ENCODE measurements around the gene HNRNPLL.

HNRNPLL gene

DNA sequence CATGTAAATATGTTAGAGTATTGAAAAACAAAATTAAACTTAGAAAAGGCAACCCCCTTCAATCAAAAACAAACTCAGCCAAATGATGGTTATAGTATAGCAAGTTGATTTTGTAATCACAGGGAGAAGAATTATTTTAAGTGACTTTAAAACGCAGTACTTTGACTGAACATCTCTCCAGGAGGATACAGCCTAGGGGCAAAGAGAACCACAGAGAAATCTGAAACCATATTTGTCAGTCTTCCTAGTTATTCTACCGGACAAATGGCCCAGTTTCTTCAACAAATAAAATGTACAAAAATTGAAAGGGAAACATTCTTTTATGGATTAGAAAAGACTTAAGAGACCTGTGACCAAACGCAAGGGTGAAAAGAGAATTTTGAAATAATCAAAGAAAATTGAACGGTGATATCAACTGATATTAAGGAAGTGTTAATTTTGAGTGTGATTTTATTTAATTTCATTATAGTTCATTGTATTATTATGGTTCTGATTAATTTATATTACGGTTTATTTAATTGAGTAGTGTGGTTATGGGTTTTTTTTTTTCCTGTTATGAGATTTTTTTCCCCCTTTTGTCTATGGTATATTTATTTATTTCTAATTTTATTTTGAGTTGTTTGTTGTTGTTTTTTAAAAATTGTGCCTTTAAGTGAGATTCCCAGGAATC is 75.3 kb downstream of the HNRNPLL start:
- DNase-seq (ENCODE audit: low read depth), result no peak

DNA sequence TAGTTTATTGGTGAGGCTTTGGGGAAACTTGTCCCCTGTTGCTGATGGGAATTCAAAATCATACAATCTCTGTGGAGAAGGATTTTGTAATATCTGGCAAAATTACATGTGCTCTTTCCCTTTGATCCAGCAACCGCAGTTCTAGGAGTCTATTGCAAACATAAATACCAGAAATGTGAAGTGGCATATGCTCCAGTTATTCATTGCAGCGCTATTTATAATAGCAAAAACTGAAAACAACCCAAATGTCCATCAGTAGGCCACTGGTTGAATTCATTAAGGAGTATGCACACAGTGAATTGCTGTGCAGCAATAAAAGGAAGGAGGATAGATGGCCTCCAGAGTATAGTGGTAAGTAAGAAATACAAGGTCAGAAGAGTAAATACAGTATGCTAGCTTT is 76.5 kb downstream of the HNRNPLL start:
- no peak for DNase-seq (ENCODE audit: low read depth)

DNA sequence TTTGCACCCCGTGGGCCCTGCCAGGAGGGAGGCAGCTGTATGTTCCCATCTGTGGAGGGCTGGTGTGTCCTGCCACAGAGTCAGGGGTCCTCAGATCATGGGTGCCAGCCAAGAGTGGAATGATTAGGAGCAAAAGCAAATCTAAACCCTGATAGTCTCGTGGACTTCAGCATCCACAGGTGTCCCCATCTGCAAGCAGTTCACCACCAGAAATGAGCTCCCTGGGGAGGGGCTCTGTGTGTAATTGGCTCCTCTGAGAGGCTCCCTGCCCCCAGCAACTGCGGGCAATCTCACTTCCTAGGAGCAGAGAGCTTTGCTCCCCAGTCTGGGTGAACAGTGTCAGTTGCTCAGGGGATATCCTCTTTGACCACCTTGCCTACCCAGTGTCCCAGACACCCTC is 78.1 kb downstream of the HNRNPLL start:
- DNase-seq (ENCODE audit: low read depth), result no peak

DNA sequence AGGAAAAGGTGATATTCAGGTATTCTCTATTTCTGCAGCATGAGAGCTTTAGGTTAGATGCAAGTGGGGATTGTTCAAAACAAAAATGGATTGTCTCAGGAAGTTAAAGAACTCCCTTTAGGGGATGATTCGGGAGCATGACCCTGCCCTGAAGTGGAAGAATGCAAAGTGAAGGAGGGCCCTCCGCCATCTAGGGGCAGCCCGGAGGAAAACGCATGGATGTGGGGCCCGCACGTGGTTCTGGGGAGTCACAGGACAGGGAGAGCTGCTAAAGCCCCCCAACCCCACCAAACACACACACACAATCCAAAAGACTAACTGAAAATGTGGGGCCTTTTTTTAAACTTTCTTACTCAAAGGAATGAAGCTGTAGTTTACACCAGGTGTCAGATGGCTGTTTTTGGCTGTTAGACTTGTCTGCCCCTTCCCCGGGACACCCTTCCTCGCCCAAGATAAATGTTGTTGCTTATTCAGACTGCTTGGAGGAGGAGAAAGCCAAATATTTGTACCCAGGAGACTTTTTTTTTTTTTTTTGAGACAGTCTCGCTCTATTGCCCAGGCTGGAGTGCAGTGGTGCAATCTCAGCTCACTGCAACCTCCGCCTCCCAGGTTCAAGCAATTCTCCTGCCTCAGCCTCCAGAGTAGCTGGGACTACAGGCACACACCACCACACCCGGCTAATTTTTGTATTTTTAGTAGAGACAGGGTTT is 78.8 kb downstream of the HNRNPLL start:
- no peak for DNase-seq (ENCODE audit: low read depth)

DNA sequence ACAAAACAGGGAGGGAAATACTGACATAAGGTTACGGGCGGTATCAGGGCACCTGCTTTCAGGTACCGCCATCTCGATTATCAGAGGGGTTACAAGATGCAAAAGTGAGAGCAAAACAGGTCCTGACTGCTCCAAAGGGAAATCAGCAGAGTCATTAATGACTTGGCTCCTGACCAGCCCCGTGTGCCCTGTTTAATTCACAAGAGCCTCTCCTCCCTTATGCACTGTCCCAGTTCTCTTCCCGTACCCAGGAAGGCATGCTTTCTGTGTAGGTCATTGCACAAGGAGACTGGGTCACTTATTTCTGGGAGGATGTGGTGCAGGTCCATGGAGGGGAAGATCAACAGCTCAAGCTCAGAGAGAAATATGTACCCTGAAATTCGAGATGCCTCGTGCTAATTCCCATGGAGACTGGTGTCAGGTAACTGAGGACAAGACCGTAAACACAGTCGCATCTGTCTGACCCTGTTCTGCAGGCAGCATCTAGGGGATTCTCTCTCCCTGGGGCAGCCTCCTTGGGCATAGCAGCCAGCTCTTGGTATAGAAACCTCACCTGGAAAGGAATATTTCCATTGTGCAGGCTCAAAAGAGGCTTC is 79.9 kb downstream of the HNRNPLL start:
- DNase-seq (ENCODE audit: low read depth), result no peak

DNA sequence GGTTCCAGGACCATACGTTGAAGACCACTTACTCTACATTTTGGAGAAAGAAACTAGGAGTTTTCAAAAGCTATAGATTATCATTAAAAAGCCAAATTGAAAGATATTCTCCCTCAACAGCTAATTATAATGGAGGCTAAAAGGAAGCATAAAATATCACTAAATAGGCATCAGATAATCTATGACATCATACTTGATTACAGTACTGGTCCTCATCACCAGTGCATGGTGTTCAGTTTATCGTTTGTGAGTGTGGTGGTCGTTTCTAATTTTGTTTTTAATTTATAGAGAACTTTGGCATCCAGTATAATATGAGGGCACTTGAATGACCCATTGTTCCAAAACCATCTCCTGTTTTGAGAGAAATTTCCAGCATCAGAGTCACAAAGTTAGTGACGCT is 80.9 kb downstream of the HNRNPLL start:
- DNase-seq (ENCODE audit: low read depth), result no peak

DNA sequence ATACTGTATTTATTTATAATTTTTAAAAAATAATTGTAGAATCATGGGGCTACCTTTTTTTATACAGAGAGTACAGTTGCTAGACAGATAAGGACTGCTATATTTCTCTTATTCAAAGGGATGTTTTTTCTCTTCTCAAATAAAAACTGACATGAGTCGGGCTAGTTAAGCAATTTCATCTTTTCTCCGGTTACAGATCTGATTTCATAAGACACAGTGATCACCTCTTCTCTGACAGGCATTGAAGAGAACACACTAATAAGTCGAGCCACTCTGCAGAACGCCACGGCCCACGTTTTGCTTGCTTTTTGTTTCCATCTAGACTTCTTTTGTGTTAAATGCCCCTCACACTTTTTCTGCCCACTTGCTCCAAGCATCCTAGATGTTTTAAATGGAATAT is 85.4 kb downstream of the HNRNPLL start:
- no peak for DNase-seq (ENCODE audit: low read depth)

DNA sequence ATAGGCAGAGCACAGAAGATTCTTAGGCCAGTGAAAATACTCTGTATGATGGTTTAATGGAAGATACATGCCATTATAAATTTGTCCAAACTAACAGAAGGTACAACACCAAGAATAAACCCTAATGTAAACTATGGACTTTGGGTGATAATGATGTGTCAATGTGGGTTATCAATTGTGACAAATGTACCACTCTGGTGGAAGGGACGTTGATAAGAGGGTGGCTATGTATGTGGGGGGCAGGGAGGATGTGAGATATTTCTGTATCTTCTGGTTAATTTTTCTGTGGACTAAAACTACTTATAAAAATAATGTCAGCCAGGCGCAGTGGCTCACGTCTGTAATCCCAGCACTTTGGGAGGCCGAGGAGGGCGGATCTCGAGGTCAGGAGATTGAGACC is 86.2 kb downstream of the HNRNPLL start:
- no peak for DNase-seq (ENCODE audit: low read depth)

DNA sequence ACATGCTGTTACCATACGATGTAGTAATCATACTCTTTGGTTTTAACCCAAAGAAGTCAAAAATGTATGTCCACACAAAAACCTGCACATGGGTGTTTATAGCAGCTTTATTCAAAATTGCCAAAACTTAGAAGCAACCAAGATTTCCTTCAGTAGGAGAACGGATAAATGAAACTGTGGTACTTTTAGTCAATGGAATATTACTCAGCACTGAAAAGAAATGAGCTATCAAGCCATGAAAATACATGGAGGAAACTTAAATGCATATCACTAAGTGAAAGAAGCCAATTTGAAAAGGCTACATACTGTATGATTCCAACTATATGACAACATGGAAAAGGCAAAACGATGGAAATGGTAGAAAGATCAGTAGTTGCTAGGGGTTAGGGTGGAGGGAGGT is 86.6 kb downstream of the HNRNPLL start:
- no peak for DNase-seq (ENCODE audit: low read depth)

DNA sequence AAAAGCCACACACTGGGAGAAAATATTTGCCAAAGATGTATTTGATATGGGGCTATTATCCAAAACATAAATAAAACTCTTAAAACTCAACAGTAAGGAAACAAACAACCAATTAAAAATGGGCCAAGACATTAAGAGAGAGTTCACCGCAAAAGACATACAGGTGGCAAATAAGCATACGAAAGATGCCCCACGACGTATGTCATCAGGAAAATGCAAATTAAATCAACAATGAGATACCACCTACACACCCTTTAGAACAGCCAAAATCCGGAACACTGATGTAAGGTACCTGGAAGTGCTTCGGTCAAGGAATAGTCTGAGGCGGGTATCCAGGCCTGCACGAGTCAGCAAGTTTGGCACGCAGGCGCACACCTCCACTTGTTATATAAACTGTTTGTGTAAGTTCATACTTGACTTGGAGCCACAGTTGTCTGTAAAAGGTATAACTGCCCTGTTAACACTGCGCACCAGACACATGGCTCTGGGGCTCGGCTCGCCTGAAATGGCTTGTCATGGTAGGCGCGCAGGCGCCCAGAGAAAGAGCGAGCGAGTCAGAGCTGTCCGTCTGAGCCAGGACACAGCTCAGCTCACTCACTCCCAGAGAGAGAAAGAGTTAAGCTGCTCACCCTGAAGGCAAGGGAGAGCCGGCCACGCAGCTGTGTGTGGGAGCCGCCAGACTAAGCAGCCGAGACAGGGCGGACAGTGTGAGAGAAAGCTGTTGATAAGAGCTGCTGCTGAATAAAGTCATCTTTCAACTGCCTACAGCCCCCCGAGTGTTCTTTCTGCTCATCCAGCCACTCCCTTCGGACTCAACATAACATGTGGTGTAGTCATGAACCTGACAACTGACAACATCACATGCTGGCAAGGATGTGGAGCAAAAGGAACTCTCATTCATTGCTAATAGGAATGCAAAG is 87.3 kb downstream of the HNRNPLL start:
- no peak for DNase-seq (ENCODE audit: low read depth)

DNA sequence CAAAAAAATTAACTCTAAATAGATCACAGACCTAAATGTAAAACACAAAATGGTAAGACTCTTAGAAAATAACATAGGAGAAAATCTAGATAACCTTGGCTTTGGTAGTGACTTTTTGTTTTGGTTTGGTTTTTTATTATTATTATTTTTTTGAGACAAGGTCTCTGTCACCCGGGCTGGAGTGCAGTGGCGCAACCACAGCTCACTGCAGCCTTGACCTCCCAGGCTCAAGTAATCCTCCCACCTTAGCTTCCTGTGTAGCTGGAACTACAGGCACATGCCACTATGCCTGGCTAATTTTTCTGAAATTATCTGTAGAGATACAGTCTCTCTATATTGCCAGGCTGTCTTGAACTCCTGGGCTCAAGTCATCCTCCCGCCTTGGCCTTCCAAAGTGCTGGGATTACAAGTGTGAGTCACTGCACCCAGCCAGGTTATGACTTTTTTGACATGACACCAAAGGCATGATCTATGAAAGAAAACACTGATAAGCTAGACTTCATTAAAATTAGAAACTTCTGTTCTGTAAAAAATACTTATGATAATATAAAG is 88.0 kb downstream of the HNRNPLL start:
- no peak for DNase-seq (ENCODE audit: low read depth)

DNA sequence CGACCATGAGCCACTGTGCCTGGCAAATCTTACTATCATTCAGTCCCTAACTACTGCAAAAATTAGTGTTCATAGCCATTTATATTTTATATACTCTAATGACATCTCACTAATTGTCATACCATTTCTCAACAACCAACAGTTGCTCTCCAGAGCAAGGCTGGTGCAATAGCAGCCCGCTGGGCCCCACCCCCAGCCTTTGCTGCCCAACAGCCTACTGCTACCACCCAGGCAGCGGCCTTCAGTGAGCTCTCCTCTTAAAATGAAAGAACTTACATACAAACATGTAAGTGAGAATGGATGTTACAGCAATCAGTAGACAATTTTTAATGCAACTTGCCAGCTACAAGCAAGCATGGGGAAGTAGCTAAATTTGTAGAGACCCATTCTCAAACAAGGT is 90.5 kb downstream of the HNRNPLL start:
- no peak for DNase-seq (ENCODE audit: low read depth)
